HG03196 (cell line): ENCODE measurements around the gene CORO7.

ENCODE experiments used
- ATAC-seq: cut with Tn5 transposase; IDR thresholded peaks from one replicate; pipeline ENCODE4 v1.9.1; 2021; ENCODE audit not compliant: unreplicated experiment

CORO7 gene

DNA sequence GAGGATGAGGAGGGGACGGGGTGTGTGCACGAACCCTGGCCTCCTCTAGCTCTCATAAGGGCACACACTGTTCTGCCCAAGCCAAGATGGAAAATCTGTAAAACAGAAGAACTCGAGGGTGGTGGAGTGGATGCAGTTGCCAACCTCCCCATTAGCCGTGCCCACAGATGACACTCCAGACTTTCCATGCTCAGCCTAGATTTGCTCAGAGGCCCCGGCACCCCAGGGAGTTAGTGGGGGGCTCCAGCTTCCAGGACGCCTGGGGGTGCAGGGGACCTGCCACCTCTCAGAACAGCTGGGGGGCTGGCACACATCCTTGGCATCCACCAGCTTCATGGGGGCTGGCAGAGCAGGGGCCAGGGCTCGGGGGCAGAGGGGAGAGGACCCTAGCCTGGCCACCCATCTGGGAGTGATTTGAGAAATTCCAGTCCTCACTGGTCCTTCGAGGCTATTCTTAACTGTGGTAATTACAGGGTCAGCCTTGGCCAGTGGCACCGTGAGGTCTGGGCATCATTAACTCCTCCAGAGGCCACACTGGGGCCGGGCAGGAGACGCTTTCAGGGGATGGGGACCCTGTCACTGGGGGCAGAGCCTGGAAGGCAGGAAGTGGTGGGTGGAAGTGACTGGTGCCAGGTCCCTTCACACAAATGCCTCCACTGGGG lies 30.5 kb downstream of the CORO7 start:
- ATAC-seq = no peak

DNA sequence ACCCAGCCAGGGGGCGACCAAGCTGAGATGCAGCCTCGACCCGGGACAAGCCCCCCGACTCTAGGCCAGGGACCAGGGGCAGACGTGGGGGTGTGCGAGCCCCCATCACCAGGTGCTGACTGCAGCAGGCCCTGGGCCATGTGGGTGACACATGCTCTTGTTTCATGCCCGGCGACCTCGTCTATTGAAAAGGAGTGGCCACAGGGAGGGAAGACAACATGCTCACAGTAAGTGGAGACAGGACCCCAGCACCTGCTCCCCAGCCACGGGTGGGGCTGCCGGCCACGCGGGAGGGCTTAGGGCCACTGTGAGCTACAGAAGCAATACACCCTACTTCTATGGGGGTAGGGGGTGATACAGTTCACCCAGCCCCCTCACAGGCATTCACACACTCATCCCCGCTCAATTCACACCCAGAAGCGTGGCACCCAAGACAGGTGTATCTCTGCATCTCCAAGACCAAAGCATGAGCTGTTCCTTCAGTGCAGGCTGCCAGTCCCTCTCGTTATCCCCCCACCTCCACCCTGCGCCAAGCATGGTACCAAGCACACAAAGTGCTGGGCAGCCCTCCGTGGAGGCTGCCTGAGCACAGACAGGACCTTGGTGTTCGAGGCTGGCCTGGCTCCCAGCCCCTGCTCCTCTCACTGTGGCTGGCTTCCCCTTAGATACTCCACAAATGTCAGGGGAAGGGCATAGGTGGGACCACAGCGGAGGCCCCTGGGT lies 31.2 kb downstream of the CORO7 start:
- ATAC-seq = no peak

DNA sequence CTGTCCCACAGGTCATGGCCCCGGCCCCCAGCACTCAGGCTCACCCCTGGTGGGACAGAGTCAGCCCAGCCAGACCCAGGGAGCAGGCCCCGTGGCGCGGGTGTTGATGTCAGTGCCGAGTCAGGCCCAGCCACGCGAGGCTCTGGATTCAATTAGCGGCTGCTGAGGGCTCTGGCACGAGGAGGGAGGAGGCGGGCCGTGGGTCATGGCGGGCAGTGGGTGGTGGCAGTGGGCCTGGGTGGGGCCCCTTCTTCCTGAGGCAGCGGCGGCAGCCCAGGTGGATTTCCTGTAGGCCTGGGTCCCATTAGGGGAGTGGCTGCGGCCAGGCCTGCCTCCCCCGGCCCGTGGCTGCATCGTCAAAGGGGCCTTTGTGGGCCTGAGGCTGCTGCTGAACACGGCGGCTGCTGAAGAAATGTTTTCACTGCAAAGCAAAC lies 31.9 kb downstream of the CORO7 start:
- no peak for ATAC-seq

DNA sequence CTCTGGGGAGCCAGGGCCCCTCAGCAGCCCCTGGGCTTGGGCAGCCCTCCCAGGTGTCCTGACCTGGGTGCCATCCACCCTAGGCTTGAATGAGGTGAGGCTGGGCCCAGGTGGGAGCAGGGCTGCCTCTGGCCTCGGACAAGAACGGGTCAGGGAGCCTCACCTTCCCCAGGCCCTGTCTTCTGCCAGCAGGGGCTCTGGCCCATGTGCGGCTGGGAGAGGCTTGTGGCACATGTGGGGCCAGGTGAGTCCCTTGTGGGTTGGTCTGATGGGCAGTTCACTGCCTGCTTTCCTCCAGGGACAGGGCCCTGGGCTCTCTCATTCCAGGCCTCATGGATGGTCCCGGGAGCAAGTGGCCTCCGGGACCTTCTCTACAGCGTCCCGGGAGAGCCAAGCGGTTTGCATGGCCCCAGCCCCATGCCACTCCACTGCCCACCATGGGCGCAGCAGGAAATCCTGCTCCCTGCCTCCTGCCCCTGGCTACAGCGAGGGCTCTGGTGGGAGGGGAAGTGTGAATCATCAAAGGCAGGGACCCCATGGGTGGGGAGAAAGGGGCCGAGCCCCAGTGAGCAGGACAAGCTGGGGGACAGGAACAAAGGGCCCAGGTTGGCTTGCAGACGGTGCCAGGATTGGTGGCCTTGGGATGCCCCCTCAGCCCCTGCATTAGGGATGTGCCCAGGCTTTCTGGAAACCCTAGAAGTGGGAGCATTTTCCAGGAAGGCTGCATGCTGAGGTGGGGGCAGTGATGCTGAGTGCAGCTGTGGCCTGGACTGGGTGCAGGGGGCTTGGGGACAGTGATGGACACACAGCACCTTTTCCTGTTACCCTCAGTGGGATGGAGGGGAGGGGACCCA lies 32.6 kb downstream of the CORO7 start:
- no peak for ATAC-seq

- ATAC-seq = no peak
These were observed 33.5 kb downstream of the CORO7 start for GRCh38 chr16:4382795-4383357.

- no peak for ATAC-seq
These were observed 34.2 kb downstream of the CORO7 start for GRCh38 chr16:4381935-4382794.

DNA sequence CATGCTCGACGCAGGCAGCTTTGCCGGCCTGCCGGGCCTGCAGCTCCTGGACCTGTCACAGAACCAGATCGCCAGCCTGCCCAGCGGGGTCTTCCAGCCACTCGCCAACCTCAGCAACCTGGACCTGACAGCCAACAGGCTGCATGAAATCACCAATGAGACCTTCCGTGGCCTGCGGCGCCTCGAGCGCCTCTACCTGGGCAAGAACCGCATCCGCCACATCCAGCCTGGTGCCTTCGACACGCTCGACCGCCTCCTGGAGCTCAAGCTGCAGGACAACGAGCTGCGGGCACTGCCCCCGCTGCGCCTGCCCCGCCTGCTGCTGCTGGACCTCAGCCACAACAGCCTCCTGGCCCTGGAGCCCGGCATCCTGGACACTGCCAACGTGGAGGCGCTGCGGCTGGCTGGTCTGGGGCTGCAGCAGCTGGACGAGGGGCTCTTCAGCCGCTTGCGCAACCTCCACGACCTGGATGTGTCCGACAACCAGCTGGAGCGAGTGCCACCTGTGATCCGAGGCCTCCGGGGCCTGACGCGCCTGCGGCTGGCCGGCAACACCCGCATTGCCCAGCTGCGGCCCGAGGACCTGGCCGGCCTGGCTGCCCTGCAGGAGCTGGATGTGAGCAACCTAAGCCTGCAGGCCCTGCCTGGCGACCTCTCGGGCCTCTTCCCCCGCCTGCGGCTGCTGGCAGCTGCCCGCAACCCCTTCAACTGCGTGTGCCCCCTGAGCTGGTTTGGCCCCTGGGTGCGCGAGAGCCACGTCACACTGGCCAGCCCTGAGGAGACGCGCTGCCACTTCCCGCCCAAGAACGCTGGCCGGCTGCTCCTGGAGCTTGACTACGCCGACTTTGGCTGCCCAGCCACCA lies 35.1 kb downstream of the CORO7 start:
- ATAC-seq = no peak

GRCh38 chr16:4380119-4381063 lies 36.0 kb downstream of the CORO7 start:
- no peak for ATAC-seq

GRCh38 chr16:4378999-4379690 lies 37.3 kb downstream of the CORO7 start:
- ATAC-seq = no peak

- ATAC-seq = no peak
These were observed 38.2 kb downstream of the CORO7 start for GRCh38 chr16:4378161-4378666.

DNA sequence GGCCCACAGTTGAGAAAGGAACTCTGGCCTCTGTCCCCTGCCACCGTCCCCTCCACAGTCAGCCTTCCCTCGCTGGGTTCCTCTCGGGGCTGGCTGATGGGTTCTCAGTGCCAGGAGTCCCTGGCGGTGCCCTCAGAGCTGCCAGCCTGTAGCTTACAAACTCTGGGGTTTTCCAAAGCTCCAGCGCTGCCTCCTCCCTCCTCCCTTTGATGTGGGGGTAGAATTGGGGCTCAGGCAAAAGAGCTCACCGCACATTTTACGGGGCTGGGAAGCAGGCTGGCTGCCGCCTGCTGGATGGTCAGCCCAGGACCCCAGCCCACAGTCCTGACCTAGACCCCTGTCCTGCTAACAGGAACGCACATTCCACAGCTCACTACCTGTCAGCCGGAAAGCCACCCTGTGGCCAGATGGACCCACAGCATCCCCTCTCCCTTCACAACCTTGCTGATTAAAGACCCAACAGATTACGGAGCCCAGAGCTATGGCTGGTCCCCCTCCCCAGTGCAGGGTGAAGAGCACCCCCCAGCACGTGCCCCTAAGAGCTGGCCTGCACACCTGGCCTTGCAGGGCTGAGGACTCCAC lies 38.7 kb downstream of the CORO7 start:
- no peak for ATAC-seq

GRCh38 chr16:4376893-4377572 lies 39.4 kb downstream of the CORO7 start:
- ATAC-seq = no peak

- ATAC-seq = no peak
These were observed 40.1 kb downstream of the CORO7 start for GRCh38 chr16:4376126-4376892.

GRCh38 chr16:4375717-4376116 lies 40.7 kb downstream of the CORO7 start:
- ATAC-seq = no peak

- ATAC-seq = no peak
These were observed 42.3 kb downstream of the CORO7 start for GRCh38 chr16:4373909-4374742.
